Measurements from ENCODE around the gene WFDC9.
"Not testable (repeated sequence)": the region's sequence is repeated elsewhere in the genome, so short reads cannot be mapped to it uniquely, and the experiment has no call there.

Gene WFDC9

DNA sequence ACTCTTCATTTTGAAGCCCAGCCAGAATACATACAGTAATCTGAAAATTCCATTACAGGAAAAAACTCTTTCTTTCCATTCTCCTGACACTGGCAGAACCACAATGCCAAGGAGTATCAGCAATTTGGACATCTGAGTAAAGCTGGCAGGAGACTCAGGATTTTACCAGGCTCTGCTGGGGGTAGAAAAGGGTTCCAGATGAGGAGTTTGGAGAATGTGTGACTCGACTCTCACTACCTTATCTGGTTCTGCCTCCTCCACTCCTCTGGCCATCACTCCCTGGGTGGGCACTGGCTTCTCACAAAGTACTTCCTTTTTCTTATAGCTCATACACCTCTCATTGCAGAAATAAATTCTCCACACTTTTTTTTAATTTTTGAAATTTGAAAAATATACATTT lies 41.4 kb downstream of the WFDC9 start:
- no peak for DNase-seq

DNA sequence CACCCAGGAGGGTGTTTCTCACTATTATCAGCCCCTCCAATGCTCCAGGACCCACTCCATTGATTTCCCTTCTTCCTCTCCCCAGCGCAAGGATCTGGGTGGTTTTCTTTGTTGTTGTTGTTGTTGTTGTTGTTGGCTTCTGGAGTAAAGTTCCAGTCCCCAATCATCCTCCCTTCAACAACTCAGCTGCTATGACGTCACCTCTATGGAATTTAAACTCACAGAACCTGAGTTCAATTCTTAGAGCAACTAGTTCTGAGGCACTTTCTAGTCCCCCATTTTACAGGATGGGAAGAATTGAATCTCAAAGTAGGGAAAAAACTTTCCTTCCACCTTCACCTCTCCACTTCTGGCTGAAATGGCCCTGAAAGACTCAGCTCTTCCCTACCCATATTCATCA lies 42.3 kb downstream of the WFDC9 start:
- DNase-seq, result no peak

DNA sequence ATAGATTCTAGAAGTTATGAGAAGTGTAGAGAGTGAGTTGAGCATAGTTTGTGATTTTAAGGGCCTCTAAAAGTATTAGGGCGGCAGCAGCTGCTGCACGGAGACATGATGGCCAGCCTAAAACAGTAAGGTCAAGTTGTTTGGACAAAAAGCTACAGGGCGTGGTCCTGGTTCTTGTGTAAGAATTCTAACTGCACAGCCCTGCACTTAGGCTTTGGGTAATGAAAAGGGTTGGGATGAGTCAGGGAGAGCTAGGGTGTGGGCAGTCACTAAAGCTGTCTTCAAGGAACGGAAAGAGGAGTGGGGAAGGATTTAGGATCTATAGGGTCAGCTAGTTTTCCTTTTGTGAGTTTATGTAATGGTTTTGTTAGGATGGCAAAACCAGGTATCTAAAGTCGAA lies 45.1 kb downstream of the WFDC9 start:
- not testable (repeated sequence) for DNase-seq

DNA sequence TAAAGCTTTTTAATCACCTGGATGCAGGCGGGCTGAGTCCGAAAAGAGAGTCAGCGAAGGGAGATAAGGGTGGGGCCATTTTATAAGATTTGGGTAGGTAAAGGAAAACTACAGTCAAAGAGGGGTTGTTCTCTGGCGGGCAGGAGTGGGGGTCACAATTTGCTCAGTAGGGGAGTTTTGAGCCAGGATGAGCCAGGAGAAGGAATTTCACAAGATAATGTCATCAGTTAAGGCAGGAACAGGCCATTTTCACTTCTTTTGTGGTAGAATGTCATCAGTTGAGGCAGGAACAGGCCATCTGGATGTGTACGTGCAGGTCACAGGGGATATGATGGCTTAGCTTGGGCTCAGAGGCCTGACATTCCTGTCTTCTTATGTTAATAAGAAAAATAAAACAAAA lies 46.8 kb downstream of the WFDC9 start:
- DNase-seq, result not testable (repeated sequence)

DNA sequence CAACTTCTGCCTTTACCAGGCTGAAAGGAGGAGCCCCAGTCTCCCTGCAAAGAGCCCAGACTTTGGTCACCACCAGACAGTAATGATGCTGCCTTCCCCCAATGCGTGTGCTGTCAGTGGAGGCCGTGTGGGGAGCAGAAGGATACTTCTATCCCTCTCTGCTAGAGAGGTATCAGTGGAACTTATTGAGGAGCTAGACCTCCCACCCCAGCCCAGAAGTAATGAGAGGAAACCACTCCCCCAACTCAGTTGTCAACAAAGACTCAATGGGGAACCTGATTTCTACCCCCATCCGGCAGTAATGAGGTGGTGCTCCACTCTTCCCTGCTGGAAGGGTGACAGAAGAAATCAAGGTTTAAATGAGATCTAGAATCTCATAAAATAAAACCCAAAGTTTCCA lies 47.6 kb downstream of the WFDC9 start:
- no peak for DNase-seq

DNA sequence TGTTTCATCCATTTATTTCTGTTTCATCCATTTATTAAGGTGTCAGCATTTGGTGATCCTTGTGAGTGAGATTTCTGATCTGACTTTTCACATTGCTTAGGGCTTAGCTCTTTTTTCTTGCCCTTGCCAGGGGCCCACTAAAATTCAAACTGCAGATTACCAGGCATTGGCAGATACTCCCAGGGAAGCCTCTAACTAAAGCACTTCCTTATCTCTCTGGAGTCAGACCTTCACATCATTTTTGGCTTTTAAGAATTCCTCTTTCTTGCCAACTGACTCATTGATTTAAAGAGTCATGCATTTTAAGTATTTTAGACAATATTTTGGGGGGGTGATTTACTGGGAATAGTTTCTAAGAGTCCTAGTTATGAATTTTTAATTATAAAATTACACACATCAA lies 49.4 kb downstream of the WFDC9 start:
- DNase-seq, result no peak

DNA sequence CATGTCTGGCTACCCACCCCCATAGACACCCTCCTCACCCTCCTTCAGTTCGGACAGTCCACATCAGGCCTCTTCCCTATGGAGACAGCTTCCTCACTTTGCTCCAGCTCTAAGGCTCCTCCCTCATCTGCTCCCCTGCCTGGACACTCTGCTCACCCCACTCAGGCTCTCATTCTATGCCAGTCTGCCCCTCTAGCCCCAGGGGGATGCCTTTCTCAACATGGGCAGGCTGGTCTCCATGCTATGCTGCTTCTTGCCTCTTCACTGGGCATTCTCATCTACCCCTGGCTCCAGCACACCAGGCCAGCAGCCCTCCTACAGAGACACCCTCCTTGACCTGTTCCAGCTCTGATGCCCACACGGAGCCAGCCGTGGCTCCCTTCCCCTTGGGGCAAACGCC lies 51.9 kb downstream of the WFDC9 start, which contains the start of gene WFDC8:
TSS of gene WFDC8 (minus strand) at position 101 of the 400 bp plus-strand sequence. CDS start at position 64, 37 bp downstream.
- DNase-seq, result no peak

DNA sequence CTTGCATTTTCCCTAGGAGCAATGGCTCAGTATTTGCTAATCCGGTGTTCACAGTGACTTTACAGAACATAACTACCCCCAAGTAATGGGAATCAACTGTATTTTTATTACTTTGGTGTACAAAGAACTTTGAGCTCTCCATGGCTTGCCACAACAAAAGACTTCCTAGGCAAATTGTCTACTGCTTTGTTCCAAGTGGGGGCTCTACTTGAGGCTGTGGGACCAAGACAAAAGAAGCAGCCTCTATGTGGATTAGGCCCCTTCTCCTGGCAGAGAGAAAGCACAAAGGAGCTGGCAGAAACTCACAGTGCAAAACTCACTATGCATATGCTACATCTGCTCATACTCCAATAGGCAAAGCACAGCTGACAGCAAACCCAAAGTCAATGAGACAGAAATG lies 52.9 kb downstream of the WFDC9 start:
- DNase-seq, result no peak

DNA sequence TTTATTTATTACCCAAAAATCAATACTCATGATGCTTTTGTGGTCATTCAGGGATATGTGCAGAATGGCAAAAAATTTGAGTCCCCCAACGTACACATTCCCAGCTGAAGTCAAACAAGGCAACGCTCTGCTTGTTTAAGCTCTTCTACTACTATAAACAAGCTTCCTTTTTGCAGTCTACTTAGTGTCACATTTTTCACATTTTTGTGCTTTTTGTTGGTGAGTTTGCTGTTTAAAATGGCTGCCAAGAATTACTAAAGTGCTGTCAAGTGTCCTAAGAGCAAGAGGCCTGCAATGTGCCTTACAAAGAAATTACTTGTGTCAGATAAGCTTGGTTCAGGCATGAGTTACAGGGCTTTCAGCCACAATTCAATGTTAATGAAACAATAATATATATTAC lies 54.1 kb downstream of the WFDC9 start:
- DNase-seq, result no peak

DNA sequence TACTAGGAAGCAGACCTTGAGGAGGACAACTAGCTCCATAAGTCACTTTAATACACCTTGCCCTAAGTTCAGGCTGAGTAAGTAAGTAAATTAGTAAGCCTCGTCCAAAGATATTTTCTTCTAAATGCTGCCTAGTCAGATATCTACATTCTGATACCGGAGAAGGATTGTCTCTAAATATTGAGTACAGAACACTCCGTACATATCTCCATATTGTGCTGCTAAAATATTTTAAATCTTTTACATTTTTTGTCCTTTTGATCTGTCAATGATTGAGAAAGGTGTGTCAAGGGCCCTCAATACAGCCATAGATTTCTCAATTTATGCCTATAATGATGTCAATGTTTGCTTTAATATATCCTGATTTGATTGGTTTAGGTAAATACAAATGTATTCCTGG lies 55.2 kb downstream of the WFDC9 start:
- no peak for DNase-seq

DNA sequence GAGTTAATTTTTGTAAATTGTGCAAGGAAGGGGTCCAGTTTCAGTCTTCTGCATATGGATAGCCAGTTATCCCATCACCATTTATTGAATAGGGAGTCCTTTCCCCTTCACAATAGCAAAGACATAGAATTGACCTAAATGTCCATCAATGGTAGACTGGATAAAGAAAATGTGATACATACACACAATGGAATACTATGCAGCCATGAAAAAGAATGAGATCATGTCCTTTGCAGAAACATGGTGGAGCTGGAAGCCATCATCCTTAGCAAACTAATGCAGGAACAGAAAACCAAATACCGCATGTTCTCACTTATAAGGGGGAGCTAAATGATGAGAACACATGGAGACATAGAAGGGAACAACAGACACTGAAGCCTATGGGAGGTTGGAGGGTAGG lies 61.4 kb downstream of the WFDC9 start:
- DNase-seq, result not testable (repeated sequence)

DNA sequence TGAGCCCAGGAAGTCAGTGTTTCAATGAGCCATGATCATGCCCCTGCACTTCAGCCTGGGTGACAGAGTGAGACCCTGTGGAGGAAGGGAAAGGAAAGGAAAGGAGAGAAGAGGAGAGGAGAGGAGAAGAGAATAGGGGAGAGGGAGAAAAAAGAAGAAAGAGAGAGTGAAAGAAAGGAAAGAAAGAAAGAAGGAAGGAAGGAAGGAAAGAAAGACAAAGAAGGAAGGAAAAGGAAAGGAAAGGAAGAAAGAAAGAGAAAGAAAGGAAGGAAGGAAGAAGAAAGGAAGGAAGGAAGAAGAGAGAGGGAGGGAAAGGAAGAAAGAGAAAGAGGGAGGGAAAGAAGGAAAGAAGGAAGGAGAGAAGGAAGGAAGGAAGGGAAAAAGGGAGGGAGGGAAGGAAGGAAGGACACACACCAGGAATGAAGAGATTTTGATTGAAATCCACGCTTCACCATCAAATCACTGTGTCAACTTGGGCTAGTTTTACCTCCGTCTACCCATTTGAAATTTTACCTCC lies 66.3 kb downstream of the WFDC9 start:
- DNase-seq, result no peak

Data from SW 1271 (cell line).